KMS-11 (cell line): Measurements from ENCODE around the gene KANK3.

ENCODE experiments used
- H2AFZ ChIP-seq: fragments of 200-600 bp; sonication (generic); 2 replicates; pipeline ENCODE4 v1.6.1; 2016; ENCODE audit warnings: antibody characterized with exemption, mixed run types, low read depth
- H3K27ac ChIP-seq: fragments of 200-600 bp; sonication (generic); 2 replicates; pipeline ENCODE4 v1.6.1; 2016; ENCODE audit warnings: mild to moderate bottlenecking, mixed run types
- H3K27me3 ChIP-seq: fragments of 200-600 bp; sonication (generic); 2 replicates; pipeline ENCODE4 v1.6.1; 2017; ENCODE audit warnings: mild to moderate bottlenecking, low read depth, mixed run types, moderate library complexity; ENCODE audit not compliant: insufficient read depth
- H3K36me3 ChIP-seq: fragments of 200-600 bp; sonication (generic); 2 replicates; pipeline ENCODE4 v1.6.1; 2017; ENCODE audit warnings: mild to moderate bottlenecking, mixed run types; ENCODE audit not compliant: insufficient read depth
- H3K4me1 ChIP-seq: fragments of 200-600 bp; sonication (generic); 2 replicates; pipeline ENCODE4 v1.6.1; 2016; ENCODE audit warnings: mild to moderate bottlenecking, low read depth, mixed run types; ENCODE audit not compliant: poor library complexity, severe bottlenecking
- H3K4me2 ChIP-seq: fragments of 200-600 bp; sonication (generic); 2 replicates; pipeline ENCODE4 v1.7.0; 2016; ENCODE audit warnings: mild to moderate bottlenecking, mixed run types
- H3K4me3 ChIP-seq: fragments of 200-600 bp; sonication (generic); IDR thresholded peaks from 2 replicates; pipeline ENCODE4 v1.6.1; 2017; ENCODE audit warnings: low read depth, low read length, mixed read lengths; ENCODE audit not compliant: insufficient read depth
- H3K79me2 ChIP-seq: fragments of 200-600 bp; sonication (generic); 2 replicates; pipeline ENCODE4 v1.6.1; 2016; ENCODE audit warnings: low read depth, mixed run types; ENCODE audit not compliant: insufficient read depth
- H3K9ac ChIP-seq: fragments of 200-600 bp; sonication (generic); 2 replicates; pipeline ENCODE4 v1.6.1; 2016; ENCODE audit warnings: mild to moderate bottlenecking, mixed run types
- H4K20me1 ChIP-seq: fragments of 200-600 bp; sonication (generic); 2 replicates; pipeline ENCODE4 v1.6.1; 2016; ENCODE audit warnings: mild to moderate bottlenecking, mixed run types; ENCODE audit not compliant: insufficient read depth
- CTCF ChIP-seq: fragments of 200-600 bp; sonication (generic); conservative IDR thresholded peaks from 2 replicates; pipeline ENCODE4 v1.6.1; 2017; ENCODE audit warnings: low read depth, mild to moderate bottlenecking, antibody characterized with exemption, low read length, moderate library complexity, mixed read lengths

KANK3 gene

GRCh38 chr19:8324186-8325050 is 18.6 kb downstream of the KANK3 start:
- Histone ChIP-seq H3K27ac (no peak overlapping the region), H2AFZ (no peak overlapping the region)
- no peak for TF ChIP-seq CTCF

DNA sequence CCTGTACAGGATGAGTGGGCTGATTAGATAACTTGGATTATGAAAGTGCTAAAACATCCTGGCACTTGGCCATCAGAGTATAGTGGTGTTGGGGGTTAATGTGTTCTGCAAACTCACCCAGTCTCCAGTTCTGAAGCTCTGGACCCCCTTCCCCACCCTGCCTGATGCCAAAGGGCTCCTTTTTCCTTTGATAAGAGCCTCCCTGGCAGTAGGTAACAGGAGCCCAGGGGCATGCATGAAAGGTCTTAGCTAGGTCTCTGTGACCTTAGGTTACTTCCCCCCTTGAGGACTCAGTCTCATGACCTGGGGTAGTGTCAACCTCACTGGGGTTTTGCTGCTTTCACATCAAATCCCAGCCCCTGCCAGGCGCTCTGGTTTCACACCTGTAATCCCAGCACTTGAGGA is 19.3 kb downstream of the KANK3 start:
- H3K79me2 ChIP-seq: peaks cover 38% of the 10 kb centered on the region
- no peak for TF ChIP-seq CTCF
- H3K27ac ChIP-seq: no peak overlapping the region
- peaks cover 27% of the 10 kb centered on the region for H3K4me1 ChIP-seq
- peaks cover 6% of the 10 kb centered on the region; the same call in 1 of the 2 replicates for H3K36me3 ChIP-seq
- H2AFZ ChIP-seq: no peak overlapping the region
- H3K9ac ChIP-seq: no peak overlapping the region
- no peaks in the 10 kb centered on the region for H4K20me1 ChIP-seq
- H3K4me3 ChIP-seq: no peak overlapping the region
- H3K4me2 ChIP-seq: no peak overlapping the region; the same call in 1 of the 2 replicates
- no peaks in the 10 kb centered on the region for H3K27me3 ChIP-seq

More at GRCh38 chr19:8324186-8325050, 18.6 kb downstream of the KANK3 start:
- Histone ChIP-seq H3K36me3 (peaks cover 6% of the 10 kb centered on the region; the same call in 1 of the 2 replicates), H3K4me2 (no peak overlapping the region), H3K4me3 (no peak overlapping the region), H3K9ac (no peak overlapping the region), H4K20me1 (no peaks in the 10 kb centered on the region), H3K79me2 (peaks cover 32% of the 10 kb centered on the region), H3K4me1 (peaks cover 27% of the 10 kb centered on the region), H3K27me3 (no peaks in the 10 kb centered on the region)

DNA sequence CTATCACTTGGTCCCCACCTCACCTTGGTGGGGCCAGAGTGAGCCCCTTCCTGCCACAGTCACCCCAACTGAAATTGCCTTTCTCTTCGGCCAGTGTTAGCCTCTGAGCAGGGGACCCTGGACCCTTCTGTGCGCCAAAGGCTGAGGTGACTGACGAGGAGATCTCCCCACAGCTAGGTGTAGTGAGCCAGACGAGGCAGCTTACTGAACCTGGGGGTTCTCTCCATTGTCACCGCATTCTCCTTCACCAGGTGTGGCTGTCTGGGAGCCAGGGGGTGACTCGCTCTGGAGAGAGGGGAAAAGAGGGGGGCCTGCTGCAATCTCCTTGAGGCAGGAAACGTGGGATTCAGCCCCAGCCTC is 20.4 kb downstream of the KANK3 start:
- Histone ChIP-seq H3K4me3 (no peak overlapping the region), H3K27ac (no peak overlapping the region), H4K20me1 (no peaks in the 10 kb centered on the region), H3K4me1 (peaks cover 27% of the 10 kb centered on the region), H3K27me3 (no peaks in the 10 kb centered on the region), H3K79me2 (peaks cover 40% of the 10 kb centered on the region), H3K4me2 (peak overlapping the region; percentile 96), H3K36me3 (peaks cover 6% of the 10 kb centered on the region; the same call in 1 of the 2 replicates), H2AFZ (no peak overlapping the region), H3K9ac (0 out of 2 replicates have a peak overlapping the region, but pooled peaks have one; percentile 90)
- TF ChIP-seq CTCF: no peak

GRCh38 chr19:8321986-8322637 is 20.9 kb downstream of the KANK3 start:
- Histone ChIP-seq H3K79me2 (peaks cover 40% of the 10 kb centered on the region), H3K36me3 (peaks cover 6% of the 10 kb centered on the region; the same call in 1 of the 2 replicates), H3K4me1 (peaks cover 27% of the 10 kb centered on the region), H4K20me1 (no peaks in the 10 kb centered on the region), H3K9ac (peak overlapping the region; percentile 90), H3K27ac (peak overlapping the region; percentile 75), H3K4me3 (peak overlapping the region; percentile 74), H3K4me2 (peak overlapping the region; percentile 96), H3K27me3 (no peaks in the 10 kb centered on the region), H2AFZ (no peak overlapping the region)
- no peak for TF ChIP-seq CTCF
